GM06990 (cell line): ENCODE data around the gene IL10.

Experiments used
- DNase-seq: peaks from one replicate; pipeline ENCODE4 v3.0.0-alpha.2; 2011; ENCODE audit not compliant: insufficient read length; ENCODE audit errors: extremely low read depth
- H3K27me3 ChIP-seq: replicated peaks from 2 replicates; pipeline ENCODE4 v1.6.0; 2011; ENCODE audit warnings: low read length; ENCODE audit not compliant: control insufficient read depth, insufficient read depth
- H3K36me3 ChIP-seq: 2 replicates; pipeline ENCODE4 v1.5.1; 2011; ENCODE audit warnings: low read length; ENCODE audit not compliant: control insufficient read depth, insufficient read depth
- H3K4me3 ChIP-seq: replicated peaks from 2 replicates; pipeline ENCODE4 v1.5.1; 2011; ENCODE audit warnings: low read depth, mild to moderate bottlenecking, control low read depth, low read length
- TF ChIP-seq, protein P1 (sequence below): IDR thresholded peaks from 2 replicates; pipeline ENCODE4 v1.5.1; 2011; ENCODE audit warnings: low read length, control low read depth, mild to moderate bottlenecking, inconsistent platforms; ENCODE audit not compliant: insufficient read depth, poor library complexity, severe bottlenecking

IL10 gene

GRCh38 chr1:206760590-206760989 is 11.7 kb downstream of the IL10 start:
- no peaks in the 10 kb centered on the region for H3K36me3 ChIP-seq
- DNase-seq, result no peak
- no peak overlapping the region for H3K4me3 ChIP-seq
- TF ChIP-seq, protein P1, sequence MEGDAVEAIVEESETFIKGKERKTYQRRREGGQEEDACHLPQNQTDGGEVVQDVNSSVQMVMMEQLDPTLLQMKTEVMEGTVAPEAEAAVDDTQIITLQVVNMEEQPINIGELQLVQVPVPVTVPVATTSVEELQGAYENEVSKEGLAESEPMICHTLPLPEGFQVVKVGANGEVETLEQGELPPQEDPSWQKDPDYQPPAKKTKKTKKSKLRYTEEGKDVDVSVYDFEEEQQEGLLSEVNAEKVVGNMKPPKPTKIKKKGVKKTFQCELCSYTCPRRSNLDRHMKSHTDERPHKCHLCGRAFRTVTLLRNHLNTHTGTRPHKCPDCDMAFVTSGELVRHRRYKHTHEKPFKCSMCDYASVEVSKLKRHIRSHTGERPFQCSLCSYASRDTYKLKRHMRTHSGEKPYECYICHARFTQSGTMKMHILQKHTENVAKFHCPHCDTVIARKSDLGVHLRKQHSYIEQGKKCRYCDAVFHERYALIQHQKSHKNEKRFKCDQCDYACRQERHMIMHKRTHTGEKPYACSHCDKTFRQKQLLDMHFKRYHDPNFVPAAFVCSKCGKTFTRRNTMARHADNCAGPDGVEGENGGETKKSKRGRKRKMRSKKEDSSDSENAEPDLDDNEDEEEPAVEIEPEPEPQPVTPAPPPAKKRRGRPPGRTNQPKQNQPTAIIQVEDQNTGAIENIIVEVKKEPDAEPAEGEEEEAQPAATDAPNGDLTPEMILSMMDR, result no peak
- no peaks in the 10 kb centered on the region for H3K27me3 ChIP-seq

GRCh38 chr1:206757524-206758266 is 14.6 kb downstream of the IL10 start:
- H3K27me3 ChIP-seq, result no peaks in the 10 kb centered on the region
- TF ChIP-seq, protein P1, result no peak

GRCh38 chr1:206754011-206754410 is 18.3 kb downstream of the IL10 start:
- H3K36me3 ChIP-seq, result no peaks in the 10 kb centered on the region
- TF ChIP-seq, protein P1, result no peak
- DNase-seq, result no peak
- no peak overlapping the region for H3K4me3 ChIP-seq
- H3K27me3 ChIP-seq, result no peaks in the 10 kb centered on the region

More at GRCh38 chr1:206757524-206758266, 14.6 kb downstream of the IL10 start:
- no peak for DNase-seq
- Histone ChIP-seq H3K4me3 (no peak overlapping the region), H3K36me3 (no peaks in the 10 kb centered on the region)

GRCh38 chr1:206753141-206753540 is 19.2 kb downstream of the IL10 start:
- Histone ChIP-seq H3K4me3 (no peak overlapping the region), H3K36me3 (no peaks in the 10 kb centered on the region), H3K27me3 (no peaks in the 10 kb centered on the region)
- DNase-seq, result no peak
- TF ChIP-seq, protein P1, result no peak

DNA sequence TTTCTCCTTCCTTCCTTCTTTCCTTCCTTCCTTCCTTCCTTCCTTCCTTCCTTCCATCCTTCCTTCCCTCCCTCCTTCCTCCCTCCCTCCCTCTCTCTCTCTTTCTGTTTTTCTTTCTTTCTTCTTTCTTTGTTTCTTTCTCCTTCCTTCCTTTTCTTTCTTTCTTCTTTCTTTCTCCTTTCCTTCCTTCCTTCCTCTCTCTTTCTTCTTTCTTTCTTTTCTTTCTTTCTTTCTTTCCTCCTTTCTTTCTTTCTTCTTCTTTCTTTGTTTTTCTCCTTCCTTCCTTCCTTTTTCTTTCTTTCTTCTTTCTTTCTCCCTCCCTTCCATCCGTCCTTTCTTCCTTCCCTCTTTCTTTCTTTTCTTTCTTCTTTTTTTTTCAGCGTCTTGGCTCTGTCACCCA is 19.8 kb downstream of the IL10 start:
- no peak for DNase-seq
- Histone ChIP-seq H3K36me3 (no peaks in the 10 kb centered on the region), H3K4me3 (no peak overlapping the region), H3K27me3 (no peaks in the 10 kb centered on the region)
- TF ChIP-seq, protein P1, result no peak
